A549 (cell line): ENCODE measurements around the gene LHFPL5.

Source experiments
- NFE2L2 ChIP-seq: fragments of 150-350 bp; conservative IDR thresholded peaks from 2 replicates; pipeline ENCODE4 v1.6.1; 2014; ENCODE audit warnings: low read length
- TF ChIP-seq, protein P1 (sequence below): fragments of >200 bp; sonication (Bioruptor Twin); formaldehyde crosslinking; IDR thresholded peaks from 3 replicates; pipeline ENCODE4 v1.5.1; 2016

DNA sequence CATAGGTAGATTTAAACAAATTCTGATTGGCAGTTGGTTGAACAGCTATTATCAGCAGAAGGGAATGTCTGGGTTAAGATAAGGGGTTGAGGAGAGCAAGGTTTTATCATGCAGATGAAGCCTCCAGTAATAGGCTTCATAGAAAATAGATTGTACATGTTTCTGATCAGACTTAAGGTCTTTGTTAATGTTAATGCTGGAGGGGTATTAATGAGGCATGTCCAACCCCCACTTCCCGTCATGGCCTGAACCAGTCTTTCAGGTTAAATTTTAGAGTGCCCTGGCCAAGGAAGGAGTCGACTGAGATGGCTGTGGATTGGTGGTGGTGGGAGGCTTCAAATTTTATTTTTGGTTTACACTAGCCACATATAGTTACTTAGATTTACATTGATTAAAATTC lies 21.0 kb upstream of the LHFPL5 start:
- TF ChIP-seq, protein P1, sequence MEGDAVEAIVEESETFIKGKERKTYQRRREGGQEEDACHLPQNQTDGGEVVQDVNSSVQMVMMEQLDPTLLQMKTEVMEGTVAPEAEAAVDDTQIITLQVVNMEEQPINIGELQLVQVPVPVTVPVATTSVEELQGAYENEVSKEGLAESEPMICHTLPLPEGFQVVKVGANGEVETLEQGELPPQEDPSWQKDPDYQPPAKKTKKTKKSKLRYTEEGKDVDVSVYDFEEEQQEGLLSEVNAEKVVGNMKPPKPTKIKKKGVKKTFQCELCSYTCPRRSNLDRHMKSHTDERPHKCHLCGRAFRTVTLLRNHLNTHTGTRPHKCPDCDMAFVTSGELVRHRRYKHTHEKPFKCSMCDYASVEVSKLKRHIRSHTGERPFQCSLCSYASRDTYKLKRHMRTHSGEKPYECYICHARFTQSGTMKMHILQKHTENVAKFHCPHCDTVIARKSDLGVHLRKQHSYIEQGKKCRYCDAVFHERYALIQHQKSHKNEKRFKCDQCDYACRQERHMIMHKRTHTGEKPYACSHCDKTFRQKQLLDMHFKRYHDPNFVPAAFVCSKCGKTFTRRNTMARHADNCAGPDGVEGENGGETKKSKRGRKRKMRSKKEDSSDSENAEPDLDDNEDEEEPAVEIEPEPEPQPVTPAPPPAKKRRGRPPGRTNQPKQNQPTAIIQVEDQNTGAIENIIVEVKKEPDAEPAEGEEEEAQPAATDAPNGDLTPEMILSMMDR = no peak
- TF ChIP-seq NFE2L2 = no peak
